HEK293T (cell line): ENCODE results near the gene TMX2.

Source experiments
- BHLHE40 ChIP-seq: fragments of 450-650 bp; IDR thresholded peaks from 2 replicates; pipeline ENCODE4 v1.6.1; 2016; ENCODE audit warnings: mild to moderate bottlenecking, moderate library complexity, borderline replicate concordance
- SP1 ChIP-seq: fragments of 450-650 bp; IDR thresholded peaks from 2 replicates; pipeline ENCODE4 v1.6.1; 2017
- SUZ12 ChIP-seq: fragments of 450-650 bp; IDR thresholded peaks from 2 replicates; pipeline ENCODE4 v1.6.1; 2016; ENCODE audit warnings: mild to moderate bottlenecking

- no peak for TF ChIP-seq SP1
- no peak for TF ChIP-seq BHLHE40
- TF ChIP-seq SUZ12, result no peak
These were observed 69.1 kb downstream of the TMX2 start for GRCh38 chr11:57781529-57781943.
